Measurements from ENCODE around the gene SORBS1.

GRCh38 chr10:95496246-95496911 lies 64.8 kb downstream of the SORBS1 start:
- TF ChIP-seq ZNF749 (CRISPR knock-in tag; IDR thresholded peaks at IDR 0.05; ENCODE audit: borderline replicate concordance) (no peak), IKZF1 (IDR thresholded peaks at IDR 0.05) (no peak), ZNF713 (CRISPR knock-in tag; IDR thresholded peaks at IDR 0.05) (no peak), FOXO1 (CRISPR knock-in tag; IDR thresholded peaks at IDR 0.05) (no peak), SOX13 (IDR thresholded peaks at IDR 0.05) (no peak), SOX13 (CRISPR knock-in tag; conservative IDR thresholded peaks at IDR 0.05 in 1 of 2, IDR thresholded peaks at IDR 0.05 in 1 of 2) (no peak), ZXDC (CRISPR knock-in tag; IDR thresholded peaks at IDR 0.05) (no peak), RAD21 (CRISPR knock-in tag; IDR thresholded peaks at IDR 0.05) (no peak), ZNF740 (CRISPR knock-in tag; IDR thresholded peaks at IDR 0.05) (no peak), JUN (CRISPR knock-in tag; IDR thresholded peaks at IDR 0.05) (no peak), KMT2B (CRISPR knock-in tag; IDR thresholded peaks at IDR 0.05) (no peak), NR3C1 (CRISPR knock-in tag; IDR thresholded peaks at IDR 0.05) (no peak), POLR2AphosphoS5 (IDR thresholded peaks at IDR 0.05; ENCODE audit: low read depth, low read length) (no peak), CTCF (CRISPR knock-in tag; IDR thresholded peaks at IDR 0.05) (no peak)
- TF ChIP-seq, protein P1, sequence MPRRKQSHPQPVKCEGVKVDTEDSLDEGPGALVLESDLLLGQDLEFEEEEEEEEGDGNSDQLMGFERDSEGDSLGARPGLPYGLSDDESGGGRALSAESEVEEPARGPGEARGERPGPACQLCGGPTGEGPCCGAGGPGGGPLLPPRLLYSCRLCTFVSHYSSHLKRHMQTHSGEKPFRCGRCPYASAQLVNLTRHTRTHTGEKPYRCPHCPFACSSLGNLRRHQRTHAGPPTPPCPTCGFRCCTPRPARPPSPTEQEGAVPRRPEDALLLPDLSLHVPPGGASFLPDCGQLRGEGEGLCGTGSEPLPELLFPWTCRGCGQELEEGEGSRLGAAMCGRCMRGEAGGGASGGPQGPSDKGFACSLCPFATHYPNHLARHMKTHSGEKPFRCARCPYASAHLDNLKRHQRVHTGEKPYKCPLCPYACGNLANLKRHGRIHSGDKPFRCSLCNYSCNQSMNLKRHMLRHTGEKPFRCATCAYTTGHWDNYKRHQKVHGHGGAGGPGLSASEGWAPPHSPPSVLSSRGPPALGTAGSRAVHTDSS (CRISPR knock-in tag; conservative IDR thresholded peaks at IDR 0.05) = no peak
